H1 (cell line): ENCODE data around the gene MAGEA12. TPM values are rescaled to one million over a fixed set of nuclear protein-coding genes. Genes with fewer than 3 reads are reported as not detected.
"Not testable (repeated sequence)": the region's sequence is repeated elsewhere in the genome, so short reads cannot be mapped to it uniquely, and the experiment has no call there.

Source experiments
- CTCF ChIA-PET: fragments of 300-600 bp; sonication (Branson Sonifier 250); formaldehyde crosslinking; loops from one replicate; lab custom pipeline; 2021; ENCODE audit not compliant: partially characterized antibody; lab: Charles Lee
- POLR2A ChIA-PET: fragments of 300-600 bp; sonication (Branson Sonifier 250); formaldehyde crosslinking; loops from one replicate; lab custom pipeline; 2021; ENCODE audit warnings: inconsistent platforms; ENCODE audit not compliant: partially characterized antibody; lab: Charles Lee
- DNase-seq, 2 experiments: peaks; one replicate each; pipeline versions ENCODE4 v3.0.0 to v3.0.0-alpha.2; 2010 to 2022; ENCODE audit warnings: low spot score in 2 of 2, low read depth in 1 of 2, mixed read lengths in 1 of 2
- FAIRE-seq: peaks from 2 replicates; lab custom pipeline; 2011; peaks lifted over from hg19 to GRCh38; lab: Jason Lieb, UNC
- H2AFZ ChIP-seq: 2 replicates; pipeline ENCODE4 v1.8.1; 2012; ENCODE audit warnings: low read length, inconsistent platforms
- H2AK5ac ChIP-seq: 2 replicates; pipeline ENCODE4 v1.6.1; 2013; ENCODE audit warnings: low read depth, low read length
- H2BK120ac ChIP-seq: replicated peaks from 2 replicates; pipeline ENCODE3; 2013; ENCODE audit warnings: low read depth, low read length, inconsistent platforms
- H2BK12ac ChIP-seq: 2 replicates; pipeline ENCODE4 v1.6.1; 2013; ENCODE audit warnings: low read depth, low read length
- H2BK15ac ChIP-seq: 2 replicates; pipeline ENCODE4 v1.6.1; 2013; ENCODE audit warnings: low read length
- H2BK20ac ChIP-seq: 2 replicates; pipeline ENCODE4 v1.6.1; 2013; ENCODE audit warnings: low read length
- H2BK5ac ChIP-seq: 2 replicates; pipeline ENCODE4 v1.6.1; 2013; ENCODE audit warnings: low read depth, low read length
- H3K14ac ChIP-seq: 2 replicates; pipeline ENCODE4 v1.6.1; 2013; ENCODE audit warnings: inconsistent platforms; ENCODE audit not compliant: insufficient read length
- H3K18ac ChIP-seq: 2 replicates; pipeline ENCODE4 v1.6.1; 2013; ENCODE audit warnings: low read length; ENCODE audit errors: extremely low read depth
- H3K23ac ChIP-seq: 2 replicates; pipeline ENCODE4 v1.6.1; 2013; ENCODE audit warnings: inconsistent platforms; ENCODE audit not compliant: insufficient read length
- H3K23me2 ChIP-seq: 2 replicates; pipeline ENCODE4 v1.6.1; 2013; ENCODE audit warnings: low read depth, low read length
- H3K27ac ChIP-seq: 2 replicates; pipeline ENCODE4 v1.6.1; 2011; ENCODE audit warnings: low read depth, low read length, inconsistent platforms
- H3K27me3 ChIP-seq, 4 experiments: replicated peaks in 1 of 4; 1 replicate in 1 of 4; 2 replicates in 3 of 4; pipeline versions ENCODE4 v1.6.1 to v1.8.1; 2011 to 2013; ENCODE audit warnings: low read length in 3 of 4, mild to moderate bottlenecking in 3 of 4, inconsistent platforms in 2 of 4, mixed read lengths in 2 of 4, moderate library complexity in 1 of 4; ENCODE audit not compliant: control insufficient read depth in 3 of 4, insufficient read depth in 3 of 4; ENCODE audit errors: extremely low read depth in 1 of 4
- H3K36me3 ChIP-seq, 4 experiments: 2 replicates each; pipeline versions ENCODE4 v1.6.1 to v1.8.1; 2011 to 2013; ENCODE audit warnings: mild to moderate bottlenecking in 4 of 4, low read length in 3 of 4, moderate library complexity in 2 of 4, control low read depth in 1 of 4, inconsistent platforms in 1 of 4; ENCODE audit not compliant: insufficient read depth in 4 of 4, control insufficient read depth in 2 of 4
- H3K4ac ChIP-seq: replicated peaks from 2 replicates; pipeline ENCODE3; 2013; ENCODE audit warnings: low read length, low read depth, mixed read lengths, inconsistent platforms; ENCODE audit not compliant: insufficient read length
- H3K4me1 ChIP-seq, 4 experiments: replicated peaks in 1 of 4; 1 replicate in 1 of 4; 2 replicates in 3 of 4; pipeline versions ENCODE4 v1.6.1 to v1.8.1; 2011 to 2013; ENCODE audit warnings: low read length in 3 of 4, inconsistent platforms in 2 of 4, mixed read lengths in 1 of 4; ENCODE audit not compliant: insufficient read depth in 4 of 4, control insufficient read depth in 3 of 4
- H3K4me2 ChIP-seq, 2 experiments: 2 replicates each; pipeline versions ENCODE4 v1.6.1 to v1.8.1; 2011 to 2013; ENCODE audit warnings: low read depth in 2 of 2, low read length in 2 of 2, control low read depth in 1 of 2, inconsistent platforms in 1 of 2, mild to moderate bottlenecking in 1 of 2; ENCODE audit not compliant: insufficient read depth in 1 of 2
- H3K4me3 ChIP-seq, 4 experiments: fragments of 200-600, 300-600 bp in 1 of 4; sonication (generic), shearing (Covaris generic), sonication (Bioruptor Twin) in 1 of 4; 2 replicates each; pipeline versions ENCODE4 v1.5.1 to v1.8.1; 2011 to 2016; ENCODE audit warnings: low read length in 4 of 4, low read depth in 3 of 4, control low read depth in 2 of 4, inconsistent platforms in 2 of 4, mild to moderate bottlenecking in 2 of 4, mixed read lengths in 1 of 4, moderate library complexity in 1 of 4; ENCODE audit not compliant: insufficient read depth in 2 of 4; ENCODE audit errors: extremely low read depth in 1 of 4
- H3K56ac ChIP-seq: replicated peaks from 2 replicates; pipeline ENCODE3; 2013; ENCODE audit warnings: low read depth, mild to moderate bottlenecking, mixed read lengths, low read length, inconsistent platforms; ENCODE audit not compliant: insufficient read length
- H3K79me1 ChIP-seq: 2 replicates; pipeline ENCODE4 v1.6.1; 2013; ENCODE audit warnings: low read depth, low read length, control low read depth
- H3K79me2 ChIP-seq, 2 experiments: 2 replicates each; pipeline versions ENCODE4 v1.6.1 to v1.8.1; 2012 to 2013; ENCODE audit warnings: low read length in 2 of 2, mild to moderate bottlenecking in 2 of 2, inconsistent platforms in 1 of 2; ENCODE audit not compliant: insufficient read depth in 2 of 2, control insufficient read depth in 1 of 2
- H3K9ac ChIP-seq, 4 experiments: replicated peaks in 1 of 4; 1 replicate in 1 of 4; 2 replicates in 3 of 4; pipeline versions ENCODE4 v1.6.1 to v1.8.1; 2011 to 2013; ENCODE audit warnings: low read depth in 3 of 4, low read length in 3 of 4, control low read depth in 2 of 4, mild to moderate bottlenecking in 2 of 4, moderate library complexity in 2 of 4, inconsistent platforms in 1 of 4; ENCODE audit errors: extremely low read depth in 1 of 4
- H3K9me3 ChIP-seq, 2 experiments: 2 replicates each; pipeline versions ENCODE4 v1.6.1 to v1.8.1; 2012 to 2013; ENCODE audit warnings: mild to moderate bottlenecking in 2 of 2, moderate library complexity in 2 of 2, control low read depth in 1 of 2, inconsistent platforms in 1 of 2, low read depth in 1 of 2, low read length in 1 of 2, mixed read lengths in 1 of 2; ENCODE audit not compliant: insufficient read depth in 2 of 2
- H4K20me1 ChIP-seq, 2 experiments: replicated peaks in 1 of 2; 2 replicates each; pipeline versions ENCODE3 to v1.8.1; 2011 to 2013; ENCODE audit warnings: inconsistent platforms in 2 of 2, low read length in 2 of 2, mild to moderate bottlenecking in 1 of 2; ENCODE audit not compliant: insufficient read depth in 2 of 2, control insufficient read depth in 1 of 2
- H4K5ac ChIP-seq: 2 replicates; pipeline ENCODE4 v1.6.1; 2013; ENCODE audit warnings: low read length, low read depth, mixed read lengths, inconsistent platforms; ENCODE audit not compliant: insufficient read length
- H4K8ac ChIP-seq: 2 replicates; pipeline ENCODE4 v1.8.0; 2013; ENCODE audit warnings: mild to moderate bottlenecking, moderate library complexity, low read length, inconsistent platforms; ENCODE audit not compliant: insufficient read depth; ENCODE audit errors: extremely low read depth
- H4K91ac ChIP-seq: replicated peaks from 2 replicates; pipeline ENCODE3; 2013; ENCODE audit warnings: low read length, mixed read lengths, inconsistent platforms; ENCODE audit not compliant: insufficient read length
- WGBS, 2 experiments: shearing (Covaris generic) in 1 of 2; methylation state at CpG; one replicate each; pipeline versions ENCODE4 v1.1.6 to v1.1.7; 2013 to 2015; ENCODE audit warnings: low lambda C conversion rate in 2 of 2, mixed read lengths in 2 of 2, inconsistent platforms in 1 of 2, low coverage in 1 of 2, missing lambda C conversion rate in 1 of 2; ENCODE audit not compliant: insufficient replicate concordance in 2 of 2, insufficient coverage in 1 of 2, insufficient read length in 1 of 2; ENCODE audit errors: extremely low coverage in 1 of 2, missing lambda C conversion rate in 1 of 2; 5-methylcytosine and 5-hydroxymethylcytosine counted together
- polyA plus RNA-seq, 7 experiments: library from polyadenylated mRNA; depleted of rRNA in 3 of 7; stranded (reverse) in 5 of 7; unstranded in 2 of 7; fragments of >200 nt in 5 of 7; fragments of 200-250 nt in 2 of 7; gene quantifications; 1 replicate in 5 of 7; 2 replicates in 1 of 7; 4 replicates in 1 of 7; pipeline versions ENCODE4 v1.2.1 to v1.2.3, GENCODE V29; 2011 to 2013; ENCODE audit warnings: missing spikeins in 2 of 7, mixed read lengths in 2 of 7
- total RNA-seq: library from RNA; stranded (reverse); fragmentation: NEBNext Ultra II Directional; extraction: Animal tissue kit (Norgen Biotek cat#: 25700); gene quantifications from 2 replicates; pipeline ENCODE4 v1.2.1, GENCODE V29; 2021

The MAGEA12 gene
- total and polyA plus RNA-seq, 2 of the 8 experiments (the other 6 are each of a cell fraction or from before 2014, with no cell fraction given), result not detected

DNA sequence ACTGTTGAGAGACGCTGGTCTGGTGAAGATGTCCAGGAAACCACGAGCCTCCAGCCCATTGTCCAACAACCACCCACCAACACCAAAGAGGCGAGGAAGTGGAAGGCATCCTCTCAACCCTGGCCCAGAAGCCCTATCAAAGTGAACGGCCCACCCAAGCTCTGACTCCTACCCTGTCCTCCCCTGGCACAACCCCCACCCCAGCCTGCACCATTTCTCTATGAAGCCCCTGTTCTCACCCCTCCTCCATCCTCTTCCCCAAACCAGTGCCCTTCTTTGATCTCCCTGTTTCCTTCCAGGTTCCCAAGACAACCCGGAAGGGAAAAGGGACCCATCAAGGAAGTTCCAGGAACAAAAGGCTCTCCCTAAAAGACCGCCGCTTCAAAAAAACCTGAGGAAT, 26.0 kb downstream of the MAGEA12 start:
- H3K23ac ChIP-seq, H4K91ac ChIP-seq, H2AFZ ChIP-seq, H3K9me3 ChIP-seq, H3K27me3 ChIP-seq, H3K4me2 ChIP-seq, H3K23me2 ChIP-seq, H3K9ac ChIP-seq, FAIRE-seq, H2BK12ac ChIP-seq, POLR2A ChIA-PET, H3K14ac ChIP-seq, DNase-seq, H3K79me1 ChIP-seq, H3K4me3 ChIP-seq, H4K5ac ChIP-seq, H2AK5ac ChIP-seq, H3K27ac ChIP-seq, H3K4ac ChIP-seq, H2BK20ac ChIP-seq, CTCF ChIA-PET, H2BK15ac ChIP-seq, H3K18ac ChIP-seq, H2BK120ac ChIP-seq, H2BK5ac ChIP-seq, H4K8ac ChIP-seq, H3K36me3 ChIP-seq, H4K20me1 ChIP-seq, H3K79me2 ChIP-seq, H3K56ac ChIP-seq, H3K4me1 ChIP-seq: not testable (repeated sequence)
- WGBS, 2 experiments, result 100% methylated on average over 1 of the region's 7 CpGs; no CpG with 5 or more reads in 1 of the 2 experiments

- H3K36me3 ChIP-seq, H4K5ac ChIP-seq, H2BK120ac ChIP-seq, H2BK15ac ChIP-seq, DNase-seq, POLR2A ChIA-PET, CTCF ChIA-PET, H3K14ac ChIP-seq, H2BK5ac ChIP-seq, H3K4me2 ChIP-seq, H3K23me2 ChIP-seq, H3K4ac ChIP-seq, FAIRE-seq, H3K18ac ChIP-seq, H2AFZ ChIP-seq, H2AK5ac ChIP-seq, H2BK12ac ChIP-seq, H2BK20ac ChIP-seq, H3K9ac ChIP-seq, H4K91ac ChIP-seq, H3K23ac ChIP-seq, H3K56ac ChIP-seq, H4K8ac ChIP-seq, H3K79me1 ChIP-seq, H3K79me2 ChIP-seq, H4K20me1 ChIP-seq, H3K27me3 ChIP-seq, H3K4me3 ChIP-seq, H3K9me3 ChIP-seq, H3K4me1 ChIP-seq, H3K27ac ChIP-seq: not testable (repeated sequence)
- WGBS, 2 experiments, result 94% methylated on average over 2 of the region's 7 CpGs; no CpG with 5 or more reads in 1 of the 2 experiments
Measured at GRCh38 chrX:152761582-152761981, 28.0 kb downstream of the MAGEA12 start.
